22Rv1 (cell line): ENCODE results near the gene GFER.
A peak's percentile ranks its signal among the peaks of the same experiment; 100 is the strongest.
"Not testable (repeated sequence)": the region's sequence is repeated elsewhere in the genome, so short reads cannot be mapped to it uniquely, and the experiment has no call there.

Experiments
- H3K27ac ChIP-seq: fragments of 450-650 bp; 2 replicates; pipeline ENCODE4 v1.5.1; 2017
- ZFX ChIP-seq: fragments of 450-650 bp; IDR thresholded peaks from 2 replicates; pipeline ENCODE4 v1.6.1; 2017; ENCODE audit warnings: antibody characterized with exemption, borderline replicate concordance
- TF ChIP-seq, protein P1 (sequence below): fragments of 450-650 bp; IDR thresholded peaks from 2 replicates; pipeline ENCODE4 v1.5.1; 2017; ENCODE audit warnings: mild to moderate bottlenecking

Gene GFER

DNA sequence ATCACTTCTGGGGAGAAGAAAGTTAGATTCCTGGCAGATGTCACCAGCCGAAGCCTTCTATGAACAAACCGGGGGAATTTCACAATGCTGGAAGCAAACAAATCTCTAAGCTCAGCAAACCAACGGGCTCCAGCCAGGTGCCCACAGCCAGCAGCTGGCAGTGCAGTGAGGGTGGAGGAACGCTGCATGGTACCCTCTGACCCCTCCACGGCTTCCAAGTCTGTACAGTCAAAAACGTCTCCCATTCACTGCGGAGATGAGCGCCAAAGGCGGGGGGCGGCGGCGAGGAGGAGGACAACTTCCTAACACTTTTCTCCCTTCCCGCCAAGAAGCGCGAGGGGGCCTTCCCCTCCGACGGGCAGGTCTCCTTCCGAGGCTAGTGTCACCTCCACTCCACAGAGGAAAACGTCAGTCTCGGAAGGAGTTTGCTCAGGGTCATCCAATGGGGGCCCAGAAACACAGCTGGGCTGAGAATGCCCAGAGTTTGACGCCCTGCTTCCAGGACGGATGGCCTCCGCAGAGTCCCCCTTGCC, 24.7 kb downstream of the GFER start:
- TF ChIP-seq, protein P1, sequence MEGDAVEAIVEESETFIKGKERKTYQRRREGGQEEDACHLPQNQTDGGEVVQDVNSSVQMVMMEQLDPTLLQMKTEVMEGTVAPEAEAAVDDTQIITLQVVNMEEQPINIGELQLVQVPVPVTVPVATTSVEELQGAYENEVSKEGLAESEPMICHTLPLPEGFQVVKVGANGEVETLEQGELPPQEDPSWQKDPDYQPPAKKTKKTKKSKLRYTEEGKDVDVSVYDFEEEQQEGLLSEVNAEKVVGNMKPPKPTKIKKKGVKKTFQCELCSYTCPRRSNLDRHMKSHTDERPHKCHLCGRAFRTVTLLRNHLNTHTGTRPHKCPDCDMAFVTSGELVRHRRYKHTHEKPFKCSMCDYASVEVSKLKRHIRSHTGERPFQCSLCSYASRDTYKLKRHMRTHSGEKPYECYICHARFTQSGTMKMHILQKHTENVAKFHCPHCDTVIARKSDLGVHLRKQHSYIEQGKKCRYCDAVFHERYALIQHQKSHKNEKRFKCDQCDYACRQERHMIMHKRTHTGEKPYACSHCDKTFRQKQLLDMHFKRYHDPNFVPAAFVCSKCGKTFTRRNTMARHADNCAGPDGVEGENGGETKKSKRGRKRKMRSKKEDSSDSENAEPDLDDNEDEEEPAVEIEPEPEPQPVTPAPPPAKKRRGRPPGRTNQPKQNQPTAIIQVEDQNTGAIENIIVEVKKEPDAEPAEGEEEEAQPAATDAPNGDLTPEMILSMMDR: no peak
- no peak for TF ChIP-seq ZFX
- H3K27ac ChIP-seq: peak overlapping the region; percentile 86

DNA sequence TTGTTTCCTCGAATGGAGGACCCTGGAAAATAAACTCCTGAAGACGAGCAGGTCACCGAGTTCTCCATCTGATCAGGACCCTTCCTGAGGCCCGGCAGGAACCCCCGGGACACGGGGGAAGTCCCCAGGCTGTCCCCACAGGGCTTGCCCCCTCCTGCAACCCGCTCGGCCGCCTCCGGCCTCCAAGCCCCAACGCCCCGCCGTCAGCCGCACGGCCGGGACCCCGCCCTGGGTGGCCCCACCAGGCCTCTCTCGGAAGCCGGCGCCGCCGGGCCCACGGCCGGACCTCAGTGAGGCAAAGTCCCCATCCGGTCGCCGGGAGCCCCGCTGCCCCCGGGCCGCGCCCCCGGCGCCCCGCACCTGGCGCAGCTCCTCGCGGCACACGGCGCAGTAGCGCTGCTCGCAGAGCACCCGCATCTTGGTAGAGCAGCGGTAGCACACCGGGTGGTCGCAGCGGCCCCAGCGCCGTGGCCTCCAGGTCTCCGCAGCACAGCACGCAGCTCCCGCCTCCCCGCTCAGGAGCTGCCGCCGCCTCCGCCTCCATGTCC, 25.2 kb downstream of the GFER start:
- peak overlapping the region; percentile 86 for H3K27ac ChIP-seq
- TF ChIP-seq, protein P1: no peak; the same call in 1 of the 2 replicates
- TF ChIP-seq ZFX: no peak

DNA sequence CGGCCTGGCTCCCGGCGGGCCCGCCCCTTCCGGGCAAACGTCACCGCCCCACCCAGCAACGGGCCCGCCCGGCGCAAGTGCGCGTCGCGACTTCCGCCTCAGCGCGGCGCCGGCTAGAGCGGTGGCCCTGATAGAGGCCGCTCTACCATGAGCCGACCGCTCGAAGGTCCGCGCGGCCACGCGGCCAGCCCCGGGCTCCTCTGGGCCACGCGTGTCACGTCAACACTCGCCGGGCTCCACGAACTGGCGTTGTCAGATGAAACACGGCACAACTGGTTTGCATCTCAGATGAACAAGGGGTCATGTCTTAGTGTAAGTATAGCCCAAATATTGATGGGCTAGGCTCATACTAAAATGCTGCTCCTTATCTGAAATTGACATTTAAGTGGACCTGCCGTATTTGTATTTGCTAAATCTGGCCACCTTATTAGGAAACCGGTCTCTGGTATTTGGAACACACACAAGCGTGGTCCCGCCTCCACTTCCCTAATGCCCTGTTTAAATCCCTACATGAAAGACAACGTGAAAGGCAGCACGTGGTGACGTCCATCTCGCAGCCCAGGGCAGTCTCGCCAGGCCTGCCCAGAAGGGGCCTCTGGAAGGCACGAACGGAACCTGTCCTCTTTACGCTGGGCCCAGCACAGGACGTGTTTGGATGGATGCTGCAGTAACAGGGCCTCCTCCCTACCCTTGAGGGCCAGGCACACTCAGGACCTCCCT, 26.0 kb downstream of the GFER start, which contains the start of gene ZNF598:
Gene ZNF598, minus strand, starts transcription at position 31 of the 720 bp plus-strand sequence.
- no peak for TF ChIP-seq ZFX
- TF ChIP-seq, protein P1: no peak
- peak within 1 kb of the TSS; percentile 86 for H3K27ac ChIP-seq

DNA sequence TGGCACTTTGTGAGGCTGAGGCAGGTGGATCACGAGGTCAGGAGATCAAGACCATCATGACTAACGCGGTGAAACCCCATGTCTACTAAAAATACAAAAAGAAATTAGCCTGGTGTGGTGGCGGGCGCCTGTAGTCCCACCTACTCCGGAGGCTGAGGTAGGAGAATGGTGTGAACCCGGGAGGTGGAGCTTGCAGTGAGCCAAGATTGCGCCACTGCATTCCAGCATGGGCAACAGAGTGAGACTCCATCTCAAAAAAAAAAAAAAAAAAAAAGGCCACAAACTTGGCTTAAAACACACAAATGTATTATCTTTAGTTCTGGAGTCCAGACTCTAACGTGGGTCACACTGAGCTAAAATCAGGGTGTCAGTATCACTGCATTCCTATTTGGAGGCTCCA, 27.7 kb downstream of the GFER start:
- H3K27ac ChIP-seq: not testable (repeated sequence)

DNA sequence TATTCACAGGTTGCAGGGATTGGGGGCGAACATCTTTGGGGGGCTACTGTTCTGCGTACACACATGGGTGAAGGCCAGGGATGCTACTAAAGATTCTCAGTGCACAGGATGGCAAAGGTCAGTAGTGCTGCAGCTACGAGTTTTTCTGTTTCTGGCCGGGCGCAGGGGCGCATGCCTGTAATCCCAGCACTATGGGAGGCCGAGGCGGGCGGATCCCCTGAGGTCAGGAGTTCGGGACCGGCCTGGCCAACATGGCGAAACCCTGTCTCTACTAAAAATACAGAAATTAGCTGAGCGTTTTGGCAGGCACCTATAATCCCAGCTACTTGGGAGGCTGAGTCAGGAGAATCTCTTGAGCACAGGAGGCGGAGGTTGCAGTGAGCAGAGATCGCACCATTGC, 29.5 kb downstream of the GFER start:
- TF ChIP-seq, protein P1: no peak
- no peak for TF ChIP-seq ZFX

DNA sequence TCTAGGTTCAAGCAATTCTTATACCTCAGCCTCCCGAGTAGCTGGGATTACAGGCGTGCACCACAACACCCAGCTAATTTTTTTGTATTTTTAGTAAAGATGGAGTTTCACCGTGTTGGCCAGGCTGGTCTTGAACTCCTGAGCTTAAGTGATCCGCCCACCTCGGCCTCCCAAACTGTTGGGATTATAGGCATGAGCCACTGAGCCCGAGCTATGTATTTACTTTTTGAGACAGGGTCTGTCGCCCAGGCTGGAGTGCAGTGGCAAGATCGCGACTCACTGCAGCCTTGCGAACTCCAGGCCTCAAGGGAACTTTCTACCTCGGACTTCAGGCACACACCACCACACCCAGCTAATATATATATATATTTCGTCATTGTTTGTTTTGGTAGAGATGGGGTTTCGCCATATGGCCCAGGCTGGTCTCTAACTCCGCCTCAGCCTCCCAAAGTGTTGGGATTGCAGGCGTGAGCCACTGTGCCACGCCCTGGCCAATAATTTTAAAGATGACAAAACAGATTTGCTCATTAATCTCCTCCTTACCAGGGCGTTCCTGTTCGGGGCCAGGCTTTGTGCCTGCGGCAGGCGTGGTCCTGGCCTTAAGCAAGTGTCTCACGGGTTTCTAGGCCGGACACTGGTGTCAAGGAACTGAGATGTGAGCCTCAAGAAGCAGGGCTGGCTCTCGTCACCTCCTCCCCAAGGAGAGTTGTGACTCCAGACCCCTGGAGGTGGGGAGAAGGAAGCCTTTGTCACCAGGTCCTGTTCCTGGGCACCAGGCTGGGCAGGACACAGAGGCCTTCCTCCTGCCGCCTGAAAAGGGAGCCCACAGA, 31.3 kb downstream of the GFER start:
- H3K27ac ChIP-seq: peak overlapping the region; percentile 80
- TF ChIP-seq, protein P1: no peak
- TF ChIP-seq ZFX: no peak

More for the DNA sequence above, 29.5 kb downstream of the GFER start:
- H3K27ac ChIP-seq: no peak overlapping the region

DNA sequence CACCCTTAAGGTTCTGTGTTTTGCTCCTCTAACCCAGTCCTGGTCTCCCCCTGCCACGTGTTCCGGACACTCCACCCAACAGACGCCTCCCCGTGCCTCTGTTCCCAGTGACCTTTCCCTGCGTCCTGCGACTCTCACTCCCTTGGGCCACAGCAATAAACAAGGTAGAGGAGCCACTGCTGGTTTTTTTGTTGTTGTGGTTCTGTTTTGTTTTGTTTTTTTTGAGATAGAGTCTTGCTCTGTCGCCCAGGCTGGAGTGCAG, 31.9 kb downstream of the GFER start:
- peak overlapping the region; percentile 80 for H3K27ac ChIP-seq

More for the DNA sequence above, 31.9 kb downstream of the GFER start:
- TF ChIP-seq ZFX: no peak
- TF ChIP-seq, protein P1: no peak
